GM18909 (cell line): ENCODE data around the gene KLHL3.

Experiments used
- ATAC-seq: cut with Tn5 transposase; IDR thresholded peaks from one replicate; pipeline ENCODE4 v1.9.1; 2021; ENCODE audit warnings: mild to moderate bottlenecking; ENCODE audit not compliant: unreplicated experiment, poor library complexity

The KLHL3 gene

DNA sequence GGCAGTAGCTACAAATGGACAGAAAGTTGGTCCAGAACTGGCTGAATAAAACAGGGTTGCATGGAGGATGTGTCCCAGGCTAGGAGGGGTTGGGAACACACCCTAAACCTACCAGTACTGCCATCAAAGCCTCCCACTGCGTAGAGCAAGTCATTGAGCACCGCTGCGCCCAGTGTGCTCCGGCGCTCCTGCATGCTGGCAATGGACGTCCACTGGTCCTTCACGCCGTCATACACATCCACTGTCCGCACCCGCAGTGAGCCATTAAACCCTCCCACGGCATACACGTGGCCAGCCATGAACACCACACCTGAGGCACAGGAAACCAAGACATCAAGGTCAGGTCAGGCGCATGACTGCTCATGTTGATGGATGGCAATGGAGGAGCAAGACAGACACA, 97.0 kb downstream of the KLHL3 start:
- ATAC-seq, result no peak

DNA sequence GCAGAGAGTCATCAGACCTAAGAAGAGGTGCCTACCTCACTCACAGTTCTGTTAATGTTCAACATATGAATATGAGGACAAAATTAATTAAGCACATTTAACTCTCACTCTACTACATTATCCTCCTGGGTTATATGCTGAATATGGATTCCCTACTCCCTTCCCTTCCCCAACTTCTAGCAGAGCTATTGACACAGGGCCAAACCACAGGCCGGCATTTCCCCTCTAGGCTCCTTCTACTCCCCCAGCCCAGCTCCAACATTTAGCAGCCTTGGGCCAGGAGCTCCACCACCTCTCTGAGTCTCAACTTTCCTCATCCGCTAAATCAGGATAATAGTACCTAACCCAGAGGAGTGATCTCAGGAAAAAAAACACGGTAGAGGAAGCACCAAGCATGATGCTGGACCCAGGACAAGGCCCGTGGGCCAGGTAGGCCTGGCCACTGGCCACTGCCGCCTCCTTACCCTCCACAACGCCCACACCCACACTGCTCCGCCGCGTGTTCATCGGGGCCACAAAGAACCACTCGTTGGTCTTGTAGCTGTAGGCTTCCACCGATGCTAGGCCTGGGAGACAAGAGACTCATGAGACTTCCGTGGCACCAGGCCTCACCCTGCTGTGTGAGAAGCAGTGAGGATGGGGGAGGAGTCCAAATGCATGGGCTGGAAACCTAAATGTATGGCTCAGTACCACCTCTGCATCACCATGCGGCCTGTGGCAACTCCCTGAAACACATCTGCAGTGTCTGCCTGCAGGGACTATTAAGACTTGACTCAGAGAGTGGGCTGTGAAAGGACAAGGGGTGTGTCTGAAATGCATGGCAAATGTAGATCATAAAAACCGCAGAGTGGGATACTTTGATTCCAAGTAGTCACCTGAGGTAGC, 98.8 kb downstream of the KLHL3 start:
- no peak for ATAC-seq

DNA sequence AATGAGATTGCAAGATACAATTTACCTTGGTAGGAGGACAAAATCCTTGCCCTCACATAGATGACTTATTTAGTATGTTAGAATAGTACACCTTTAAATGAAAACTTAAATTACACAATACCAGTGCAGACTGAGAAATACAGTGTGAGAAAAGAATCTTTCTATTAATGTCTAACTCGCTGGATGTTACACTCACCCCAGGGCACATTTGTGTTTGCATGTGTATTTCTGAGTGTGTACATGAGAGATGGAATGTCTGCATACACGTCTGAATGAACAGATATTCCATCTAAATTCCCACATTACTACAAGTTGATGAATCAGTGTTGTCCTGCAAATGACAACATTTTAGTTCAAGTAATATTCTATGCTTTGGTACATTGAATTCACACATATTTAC, 99.8 kb downstream of the KLHL3 start:
- ATAC-seq, result no peak

DNA sequence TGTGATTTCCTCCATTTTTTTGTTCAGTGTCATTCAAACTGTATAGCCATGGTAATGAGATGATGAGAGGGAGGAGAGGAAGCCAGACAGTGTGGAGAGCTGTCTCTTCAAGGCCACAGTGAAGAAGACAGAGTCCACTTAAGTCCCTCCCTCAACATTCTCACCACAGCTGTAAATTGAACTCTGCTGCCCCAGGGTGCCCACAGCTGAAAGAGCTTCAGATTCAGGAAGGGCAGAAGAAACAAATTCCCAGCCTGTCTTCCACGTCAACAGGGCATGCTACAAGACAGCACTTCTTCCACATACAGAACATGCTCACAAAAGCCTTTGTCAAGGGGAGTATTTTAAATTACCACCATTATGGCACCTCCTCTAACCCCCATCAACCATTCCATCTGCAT, 100.4 kb downstream of the KLHL3 start:
- no peak for ATAC-seq

DNA sequence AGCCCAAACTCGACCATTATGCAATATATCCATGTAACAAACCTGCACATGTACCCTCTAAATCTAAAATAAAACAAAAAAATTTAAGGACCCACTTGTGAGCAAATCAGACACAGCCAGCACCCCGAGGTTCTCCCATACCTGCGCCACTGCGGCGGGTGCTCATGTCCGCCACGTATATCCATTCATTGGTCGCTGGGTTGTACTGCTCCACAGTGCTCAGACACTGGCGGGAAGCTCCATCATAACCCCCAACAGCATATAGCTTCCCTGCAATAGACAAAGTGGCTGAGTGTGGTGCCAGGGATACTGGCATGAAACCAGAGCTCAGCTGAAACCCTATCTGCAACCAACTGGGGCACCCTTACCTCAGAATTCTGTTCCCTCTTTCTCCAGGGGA, 102.0 kb downstream of the KLHL3 start:
- ATAC-seq, result no peak

DNA sequence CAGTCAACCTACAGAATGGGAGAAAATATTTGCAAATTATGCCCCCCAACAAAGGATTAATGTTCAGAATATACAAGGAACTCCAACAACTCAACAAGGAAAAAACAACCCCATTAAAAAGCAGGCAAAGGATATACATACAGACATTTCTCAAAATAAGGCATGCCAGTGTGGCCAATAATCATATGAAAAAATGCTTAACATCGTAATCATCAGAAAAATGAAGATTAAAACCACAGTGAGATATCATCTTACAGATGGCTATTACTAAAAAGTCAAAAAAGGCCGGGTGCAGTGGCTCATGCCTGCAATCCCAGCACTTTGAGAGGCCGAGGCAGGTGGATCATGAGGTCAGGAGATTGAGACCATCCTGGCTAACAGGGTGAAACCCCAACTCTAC, 103.2 kb downstream of the KLHL3 start:
- no peak for ATAC-seq

DNA sequence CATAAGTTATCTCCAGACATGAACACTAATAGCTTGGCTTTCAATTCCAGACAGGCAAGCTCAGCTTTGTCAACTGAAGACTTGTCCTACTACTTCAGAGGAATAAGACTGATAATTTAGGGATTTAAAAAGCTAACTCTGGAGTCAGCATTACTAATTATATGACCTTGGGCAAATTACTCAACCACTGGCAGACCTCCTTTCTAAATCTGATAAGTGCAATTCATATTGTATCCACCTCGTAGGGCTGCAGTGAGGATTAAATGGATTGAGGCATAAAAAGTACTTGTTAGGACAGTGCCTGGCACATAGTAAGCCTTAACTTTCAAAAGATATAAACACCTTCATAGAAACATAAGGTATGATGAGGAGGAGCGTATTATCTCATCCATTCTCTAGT, 104.4 kb downstream of the KLHL3 start:
- no peak for ATAC-seq

DNA sequence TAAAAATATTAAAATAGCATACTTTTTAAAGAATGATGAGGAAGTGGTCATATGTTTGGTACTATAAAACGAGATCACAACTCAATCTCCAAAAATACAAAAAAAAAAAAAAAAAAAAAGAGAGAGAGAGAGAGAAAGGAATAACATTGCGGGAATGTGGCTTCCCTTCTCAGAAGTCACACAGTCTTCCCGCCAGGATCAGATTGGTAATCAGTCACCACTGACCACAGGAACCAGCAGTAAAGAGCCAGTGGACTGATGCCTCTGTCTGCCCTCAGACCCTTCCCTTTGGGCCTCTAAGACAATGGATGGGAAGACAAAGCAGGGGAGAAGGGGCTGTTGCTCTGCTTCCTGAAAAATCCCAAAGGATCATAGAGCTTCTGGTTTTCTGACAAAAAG, 104.9 kb downstream of the KLHL3 start:
- ATAC-seq, result no peak

DNA sequence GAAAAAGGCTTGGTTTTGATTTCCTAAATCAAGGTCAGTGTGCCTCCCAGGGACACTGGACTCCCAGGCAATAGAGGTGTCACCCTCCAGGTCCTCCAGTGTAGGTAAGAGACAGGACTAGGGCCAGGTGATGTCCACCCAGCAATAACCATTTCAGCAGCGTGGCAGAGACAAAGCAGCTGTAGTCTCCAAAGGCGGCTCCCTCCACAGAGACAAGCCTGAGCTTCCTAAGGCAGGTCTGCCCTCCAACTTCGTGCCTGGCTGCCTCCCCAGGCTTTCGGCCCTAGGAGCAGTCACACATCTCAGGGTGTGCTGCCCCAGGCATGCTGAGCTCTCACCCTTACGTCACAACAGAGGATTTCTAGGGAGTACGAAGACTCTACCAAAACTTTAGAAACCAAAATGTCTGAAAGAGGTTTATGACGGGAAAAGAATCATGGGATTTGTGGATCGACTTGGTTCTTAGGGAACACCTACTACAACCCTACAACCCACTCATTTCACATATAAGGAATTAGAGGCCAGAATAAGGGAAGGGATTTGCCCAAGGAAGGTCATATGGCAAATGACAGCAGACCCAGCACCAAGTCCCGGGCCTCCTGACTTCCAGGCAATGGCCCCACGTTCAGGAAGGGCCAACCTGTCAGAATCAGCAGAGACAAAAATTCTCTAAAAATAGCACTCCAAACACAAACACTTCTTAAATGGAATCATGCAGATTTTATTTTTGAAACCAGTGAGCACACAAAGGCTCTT, 105.5 kb downstream of the KLHL3 start:
- no peak for ATAC-seq

DNA sequence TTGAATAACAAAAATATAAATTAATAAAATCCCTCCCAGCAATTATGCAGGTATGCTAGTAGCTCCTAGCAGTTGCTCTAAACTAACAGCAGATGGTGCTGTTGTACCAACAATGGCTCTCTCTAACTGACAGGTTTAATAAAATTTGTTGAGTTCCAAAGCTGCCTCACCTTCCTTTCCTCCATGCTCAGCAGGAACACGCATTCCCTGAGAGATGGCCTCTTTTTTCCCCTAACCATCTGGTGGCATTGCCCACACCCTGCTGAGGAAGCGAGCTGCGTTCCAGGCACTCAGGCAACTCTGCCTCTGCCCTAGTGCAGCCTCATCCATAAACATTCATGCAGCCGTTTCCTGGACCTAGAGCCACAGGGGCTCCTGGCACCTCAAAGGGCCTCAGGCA, 106.2 kb downstream of the KLHL3 start:
- ATAC-seq, result peak; percentile 57

DNA sequence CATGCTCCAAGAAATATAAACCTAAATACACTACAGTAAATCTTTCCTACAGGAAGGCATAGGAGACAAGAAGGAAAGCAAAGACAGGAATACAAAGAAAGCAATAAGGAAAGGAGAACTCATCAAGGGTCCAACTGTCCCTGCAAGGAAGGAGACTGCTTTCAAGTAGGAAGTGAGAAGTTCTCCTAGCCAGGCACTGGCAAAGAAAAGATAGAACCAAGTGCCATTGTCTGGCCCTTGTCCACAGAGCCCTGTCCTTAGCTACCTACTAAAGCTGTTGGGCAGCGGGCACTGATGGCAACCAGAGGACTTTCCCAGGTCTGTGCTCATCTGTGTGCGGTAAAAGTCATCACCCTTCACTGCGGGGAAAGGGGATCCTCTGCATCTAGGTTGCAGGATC, 108.2 kb downstream of the KLHL3 start:
- no peak for ATAC-seq

DNA sequence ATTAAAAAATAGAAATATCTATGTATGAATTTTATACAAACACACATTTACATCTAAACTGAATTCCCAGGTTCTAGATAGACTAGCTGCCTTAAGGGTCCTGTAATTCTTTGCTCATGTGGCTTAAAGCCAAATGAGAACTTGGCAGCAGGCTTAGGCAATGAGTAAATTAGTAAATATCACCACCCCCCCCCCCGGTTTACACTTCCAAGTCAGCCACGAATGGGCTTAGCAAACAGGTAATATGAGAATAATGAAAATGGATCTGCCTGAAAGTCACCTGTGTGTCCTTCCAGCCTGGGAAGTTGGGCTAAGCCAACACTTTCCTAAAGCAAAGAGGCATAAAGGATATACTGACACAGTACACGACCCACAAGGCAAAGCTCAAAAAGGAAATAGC, 108.6 kb downstream of the KLHL3 start:
- no peak for ATAC-seq

DNA sequence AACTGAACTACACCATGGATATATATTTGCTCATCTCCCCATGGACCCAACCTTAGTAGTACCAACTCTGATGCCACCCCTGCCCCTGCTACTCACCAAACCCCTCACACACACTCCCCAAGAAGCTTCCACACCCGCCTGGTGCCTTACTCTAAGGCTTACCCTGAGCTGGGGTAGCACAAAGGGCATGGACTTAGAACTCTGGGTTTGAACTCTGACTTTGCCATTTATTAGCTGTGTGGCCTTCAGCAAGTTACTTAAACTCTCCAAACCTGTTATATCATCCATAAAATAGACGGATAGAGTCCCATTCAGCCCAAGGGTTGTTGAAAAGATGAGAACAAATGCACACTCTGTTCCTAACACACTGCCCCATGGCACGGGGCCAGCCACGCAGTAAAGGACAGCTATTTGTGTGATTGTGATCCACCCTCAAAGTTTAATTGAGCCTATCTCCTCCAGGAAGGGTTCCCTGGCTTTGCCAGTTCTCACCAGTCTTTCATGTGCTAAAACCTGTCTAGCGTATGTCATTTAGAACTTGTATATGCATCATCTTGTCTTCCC, 111.0 kb downstream of the KLHL3 start:
- ATAC-seq, result no peak

DNA sequence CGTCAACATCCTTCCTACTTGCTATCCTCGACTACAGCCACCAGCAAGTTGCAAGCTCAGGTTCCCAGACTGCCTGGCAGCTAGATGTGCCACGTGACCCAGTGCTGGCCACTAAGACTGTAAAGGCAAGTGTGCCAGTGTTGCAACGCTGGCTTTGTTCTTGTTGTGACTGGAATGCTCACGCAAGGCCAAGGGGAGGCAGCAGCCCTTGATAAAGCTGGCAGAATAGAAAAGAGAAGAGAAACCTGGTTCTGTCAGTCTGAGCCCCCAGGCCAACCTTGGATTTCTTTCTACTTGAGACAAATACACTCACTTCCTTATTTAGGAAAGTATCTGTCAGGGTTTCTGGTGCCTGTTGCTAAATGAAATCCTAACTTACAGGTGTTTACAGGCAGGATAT, 113.0 kb downstream of the KLHL3 start:
- ATAC-seq, result no peak

DNA sequence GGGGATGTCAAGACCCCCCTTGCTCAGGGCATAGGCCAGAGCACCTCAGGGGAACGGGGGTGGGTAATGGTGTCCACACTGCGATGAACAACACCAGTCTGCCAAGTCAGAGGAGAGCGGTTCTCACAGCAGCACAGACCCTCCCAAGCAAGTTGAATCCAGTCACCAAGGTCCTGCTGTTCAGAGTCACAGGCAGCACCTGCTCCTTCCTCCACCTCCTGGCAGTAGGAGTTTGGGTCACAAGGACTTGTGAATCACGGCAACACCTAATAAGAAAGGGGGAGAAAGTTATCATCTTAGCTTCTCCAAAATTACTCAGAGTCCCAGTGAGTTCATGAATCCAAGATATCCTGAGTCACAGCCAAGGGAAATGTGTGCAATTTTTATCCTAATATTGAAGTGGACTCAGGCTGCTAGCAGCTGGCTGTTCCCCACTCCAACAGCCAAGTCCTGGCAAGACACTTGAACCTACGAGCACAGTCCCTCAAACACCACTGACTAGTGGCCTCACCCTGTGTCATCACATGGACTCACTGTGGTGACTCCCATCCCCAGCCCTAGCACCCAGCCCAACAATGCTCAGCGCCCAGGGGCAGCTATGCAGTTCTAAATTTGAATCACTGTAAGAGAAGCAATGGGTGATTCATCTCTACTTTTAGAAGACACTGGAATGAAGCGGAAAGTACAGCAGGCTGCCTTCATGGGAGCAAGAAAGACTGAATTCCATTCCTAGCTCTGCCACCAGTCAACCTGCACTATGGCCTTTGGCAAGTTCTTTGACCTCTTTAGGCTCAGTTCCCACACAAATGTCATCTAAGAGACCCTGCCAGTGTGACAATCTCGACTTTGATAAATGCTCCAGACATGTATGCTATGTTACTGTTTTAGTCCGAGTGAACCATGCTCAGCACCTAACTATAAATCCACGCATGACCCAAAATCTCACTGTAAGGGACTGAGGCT, 113.7 kb downstream of the KLHL3 start:
- ATAC-seq, result no peak

DNA sequence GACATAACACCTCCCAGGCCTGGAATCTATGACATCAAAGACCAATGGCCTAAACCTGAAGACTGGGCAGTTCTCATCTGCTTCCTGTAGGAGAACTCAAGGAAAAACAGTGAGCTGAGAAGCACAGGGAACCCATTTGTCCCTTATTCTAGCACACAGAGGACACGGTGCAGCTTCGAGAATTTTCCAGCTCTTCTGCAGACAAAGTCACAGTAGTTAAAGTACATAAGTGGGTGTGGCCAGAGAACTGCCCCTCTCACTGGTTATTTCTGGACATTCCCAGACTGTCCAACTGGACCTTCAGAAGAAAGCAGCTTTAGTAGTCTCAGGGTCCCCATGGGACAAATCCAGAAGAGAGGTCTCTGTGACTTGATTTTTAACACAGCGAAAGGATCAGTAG, 114.6 kb downstream of the KLHL3 start:
- ATAC-seq, result no peak

DNA sequence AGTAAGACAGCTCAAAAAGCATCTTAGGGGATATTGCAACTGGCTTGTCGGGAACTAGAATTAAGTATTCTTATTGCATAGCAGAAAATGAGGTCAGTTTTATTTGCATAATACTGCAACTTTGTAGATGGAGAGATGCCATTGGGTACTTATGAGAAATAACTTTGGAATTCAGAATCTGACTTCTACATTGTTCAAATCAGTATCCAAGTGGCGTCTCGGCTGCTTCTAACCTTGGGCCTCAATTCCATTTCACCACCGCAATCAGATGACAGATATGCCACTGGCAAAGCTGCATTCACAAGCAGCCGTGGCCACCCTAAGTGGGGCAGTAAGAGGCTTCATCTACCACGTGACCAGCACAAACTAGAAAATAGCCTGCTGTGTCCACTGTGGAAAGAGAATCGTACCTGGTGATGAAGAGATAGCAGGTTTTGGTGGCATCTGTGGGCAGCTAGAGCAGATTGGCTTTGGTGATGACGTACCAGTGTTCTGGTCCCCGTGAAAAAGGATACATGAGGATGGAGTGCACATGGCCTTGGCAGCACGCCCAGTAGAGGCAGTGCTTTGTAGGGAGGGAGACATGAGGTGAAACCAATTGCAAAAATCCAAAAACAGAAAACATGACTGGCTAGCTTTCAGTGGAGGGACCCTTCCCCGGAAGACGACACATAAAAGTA, 116.6 kb downstream of the KLHL3 start:
- ATAC-seq, result no peak

DNA sequence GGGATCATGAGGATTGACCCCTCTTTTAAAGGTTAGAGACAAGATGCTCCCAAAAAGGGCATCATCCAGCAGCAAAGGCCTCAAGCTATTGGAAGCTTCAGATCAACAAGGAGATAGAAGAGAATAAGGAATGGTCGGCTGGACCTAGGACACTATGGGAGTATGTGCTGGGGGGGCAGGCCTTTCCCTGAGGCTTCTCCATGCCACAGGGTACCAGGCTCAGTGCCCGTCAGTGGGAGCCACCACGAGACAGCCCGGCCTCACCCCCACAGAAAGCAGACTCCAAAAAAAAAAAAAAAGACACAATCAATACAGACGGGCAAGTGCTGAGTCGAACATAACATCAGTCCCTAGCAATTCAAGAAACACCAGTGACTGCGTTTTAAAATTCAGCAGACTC, 117.4 kb downstream of the KLHL3 start:
- no peak for ATAC-seq

DNA sequence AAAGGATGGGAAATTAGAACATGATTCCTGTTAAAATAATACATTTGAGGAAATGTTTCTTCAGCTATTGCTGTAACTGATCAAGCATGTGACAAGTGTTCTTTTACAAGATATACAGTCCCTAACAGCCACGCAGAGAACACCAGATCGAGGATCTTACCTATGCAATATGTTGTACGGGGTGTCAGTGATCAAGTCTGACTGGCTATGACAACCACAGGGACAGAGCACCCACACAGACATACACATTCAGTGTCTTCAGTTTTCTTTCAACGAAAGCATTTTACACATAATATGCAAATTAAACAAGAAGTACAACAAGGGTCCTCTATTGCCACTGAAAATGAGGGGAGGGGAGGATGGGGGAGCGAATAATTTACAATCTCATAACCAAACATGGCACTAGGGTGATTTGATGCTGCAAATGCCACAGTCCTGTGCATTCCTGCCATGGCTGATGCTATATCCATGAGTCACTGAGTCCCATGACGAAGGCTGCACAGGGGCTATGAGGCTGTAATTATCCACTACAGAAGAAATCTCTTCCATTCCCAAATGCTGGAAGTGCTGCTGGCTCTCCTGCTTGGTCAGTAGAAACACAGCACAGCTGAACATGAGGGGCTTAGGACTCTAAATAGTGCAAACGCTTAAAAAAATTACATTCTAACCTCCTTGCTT, 118.2 kb downstream of the KLHL3 start:
- no peak for ATAC-seq
